CD1c-positive myeloid dendritic cell (primary cell): ENCODE data around the gene ZDHHC20.

Source experiments
- DNase-seq: peaks from one replicate; pipeline ENCODE4 v3.0.0-alpha.2; 2016; ENCODE audit errors: extremely low spot score

Gene ZDHHC20

GRCh38 chr13:21324803-21325202 is 134.3 kb downstream of the ZDHHC20 start:
- no peak for DNase-seq

GRCh38 chr13:21322988-21323387 is 136.1 kb downstream of the ZDHHC20 start:
- DNase-seq, result no peak
